SIG-M5 (cell line): ENCODE data around the gene GLYR1.
"Not testable (repeated sequence)": the region's sequence is repeated elsewhere in the genome, so short reads cannot be mapped to it uniquely, and the experiment has no call there.

Experiments used
- DNase-seq: peaks from one replicate; lab custom pipeline; 2025; lab: John Stamatoyannopoulos, UW

Gene GLYR1

GRCh38 chr16:4787627-4788482, 59.2 kb downstream of the GLYR1 start, which contains the start of gene SEPTIN12:
Gene SEPTIN12 (minus strand): TSS chr16:4788345. CDS start chr16:4787645, 700 bp downstream.
- DNase-seq: no peak

- no peak for DNase-seq
Observed at GRCh38 chr16:4787068-4787467, 60.0 kb downstream of the GLYR1 start.

- DNase-seq: no peak
Observed at GRCh38 chr16:4785758-4786433, 61.2 kb downstream of the GLYR1 start.

GRCh38 chr16:4784444-4784987, 62.6 kb downstream of the GLYR1 start:
- not testable (repeated sequence) for DNase-seq

GRCh38 chr16:4783951-4784336, 63.1 kb downstream of the GLYR1 start:
- DNase-seq: no peak

- no peak for DNase-seq
Observed at GRCh38 chr16:4783251-4783950, 63.7 kb downstream of the GLYR1 start.

GRCh38 chr16:4780235-4780634, 66.9 kb downstream of the GLYR1 start:
- no peak for DNase-seq

GRCh38 chr16:4778050-4778392, 69.1 kb downstream of the GLYR1 start:
- no peak for DNase-seq

- no peak for DNase-seq
Observed at GRCh38 chr16:4777339-4778049, 69.6 kb downstream of the GLYR1 start.

GRCh38 chr16:4776141-4776705, 70.9 kb downstream of the GLYR1 start:
- no peak for DNase-seq

- no peak for DNase-seq
Observed at GRCh38 chr16:4775005-4775404, 72.1 kb downstream of the GLYR1 start.

- no peak for DNase-seq
Observed at GRCh38 chr16:4772351-4772750, 74.7 kb downstream of the GLYR1 start.

- DNase-seq: no peak
Observed at GRCh38 chr16:4771646-4772045, 75.4 kb downstream of the GLYR1 start.

GRCh38 chr16:4769306-4769638, 77.8 kb downstream of the GLYR1 start:
- no peak for DNase-seq

GRCh38 chr16:4768549-4769305, 78.4 kb downstream of the GLYR1 start:
- DNase-seq: no peak

GRCh38 chr16:4767872-4768548, 79.1 kb downstream of the GLYR1 start:
- no peak for DNase-seq

GRCh38 chr16:4766875-4767628, 80.0 kb downstream of the GLYR1 start, which contains the start of gene ZNF500:
Gene ZNF500 (minus strand): TSS chr16:4767162. CDS start chr16:4765978, 1,184 bp downstream.
- peak; percentile 63 for DNase-seq

GRCh38 chr16:4765511-4766474, 81.3 kb downstream of the GLYR1 start:
- no peak for DNase-seq
